ENCODE data around the gene DST.

- no peak for TF ChIP-seq CTCF (IDR thresholded peaks at IDR 0.05)
- no peak for TF ChIP-seq POLR2A (IDR thresholded peaks at IDR 0.05)
- TF ChIP-seq EP300 (IDR thresholded peaks at IDR 0.05) = no peak
These were observed 233.7 kb downstream of the DST start for GRCh38 chr6:56408976-56409375.

Data from tibial nerve (tissue), 4 donors.